NCI-H1417 treated with DMSO at 0.1 percent for 48 hours (cell line): ENCODE data around the gene RFC4.

Experiments
- DNase-seq: peaks from one replicate; lab custom pipeline; 2025; lab: John Stamatoyannopoulos, UW

The RFC4 gene

GRCh38 chr3:186743666-186744065 lies 62.6 kb downstream of the RFC4 start:
- DNase-seq, result no peak

- no peak for DNase-seq
Observed at GRCh38 chr3:186742618-186743380, 63.5 kb downstream of the RFC4 start.
